AG09319 (cell line): Measurements from ENCODE around the gene CCSER1.
"Not testable (repeated sequence)": the region's sequence is repeated elsewhere in the genome, so short reads cannot be mapped to it uniquely, and the experiment has no call there.

ENCODE experiments used
- DNase-seq: peaks from one replicate; pipeline ENCODE4 v3.0.0-alpha.2; 2010; ENCODE audit warnings: low read depth; ENCODE audit errors: extremely low read depth
- TF ChIP-seq, protein P1 (sequence below): IDR thresholded peaks from 2 replicates; pipeline ENCODE4 v1.5.1; 2011; ENCODE audit warnings: low read depth, mild to moderate bottlenecking, inconsistent platforms, low read length, moderate library complexity

CCSER1 gene

DNA sequence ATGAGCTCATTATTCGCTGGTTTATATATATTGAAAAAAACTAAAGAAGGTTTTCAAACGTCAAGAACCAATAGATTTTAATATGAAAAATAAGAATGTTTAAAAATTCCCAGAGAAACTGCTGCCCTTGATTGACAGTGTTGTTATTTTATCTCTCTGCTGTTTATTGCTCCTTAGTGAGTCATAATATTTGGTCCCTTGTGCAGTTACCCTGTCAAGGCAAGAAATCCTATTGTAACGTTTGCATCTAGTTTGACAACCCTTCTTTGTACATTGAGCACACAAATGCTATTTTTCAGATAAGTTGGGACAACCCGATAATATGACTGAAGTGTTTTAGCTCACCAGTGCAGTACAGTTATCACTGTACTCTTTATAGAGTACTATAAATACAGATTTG lies 349.4 kb downstream of the CCSER1 start:
- no peak for DNase-seq
- TF ChIP-seq, protein P1, sequence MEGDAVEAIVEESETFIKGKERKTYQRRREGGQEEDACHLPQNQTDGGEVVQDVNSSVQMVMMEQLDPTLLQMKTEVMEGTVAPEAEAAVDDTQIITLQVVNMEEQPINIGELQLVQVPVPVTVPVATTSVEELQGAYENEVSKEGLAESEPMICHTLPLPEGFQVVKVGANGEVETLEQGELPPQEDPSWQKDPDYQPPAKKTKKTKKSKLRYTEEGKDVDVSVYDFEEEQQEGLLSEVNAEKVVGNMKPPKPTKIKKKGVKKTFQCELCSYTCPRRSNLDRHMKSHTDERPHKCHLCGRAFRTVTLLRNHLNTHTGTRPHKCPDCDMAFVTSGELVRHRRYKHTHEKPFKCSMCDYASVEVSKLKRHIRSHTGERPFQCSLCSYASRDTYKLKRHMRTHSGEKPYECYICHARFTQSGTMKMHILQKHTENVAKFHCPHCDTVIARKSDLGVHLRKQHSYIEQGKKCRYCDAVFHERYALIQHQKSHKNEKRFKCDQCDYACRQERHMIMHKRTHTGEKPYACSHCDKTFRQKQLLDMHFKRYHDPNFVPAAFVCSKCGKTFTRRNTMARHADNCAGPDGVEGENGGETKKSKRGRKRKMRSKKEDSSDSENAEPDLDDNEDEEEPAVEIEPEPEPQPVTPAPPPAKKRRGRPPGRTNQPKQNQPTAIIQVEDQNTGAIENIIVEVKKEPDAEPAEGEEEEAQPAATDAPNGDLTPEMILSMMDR = no peak

DNA sequence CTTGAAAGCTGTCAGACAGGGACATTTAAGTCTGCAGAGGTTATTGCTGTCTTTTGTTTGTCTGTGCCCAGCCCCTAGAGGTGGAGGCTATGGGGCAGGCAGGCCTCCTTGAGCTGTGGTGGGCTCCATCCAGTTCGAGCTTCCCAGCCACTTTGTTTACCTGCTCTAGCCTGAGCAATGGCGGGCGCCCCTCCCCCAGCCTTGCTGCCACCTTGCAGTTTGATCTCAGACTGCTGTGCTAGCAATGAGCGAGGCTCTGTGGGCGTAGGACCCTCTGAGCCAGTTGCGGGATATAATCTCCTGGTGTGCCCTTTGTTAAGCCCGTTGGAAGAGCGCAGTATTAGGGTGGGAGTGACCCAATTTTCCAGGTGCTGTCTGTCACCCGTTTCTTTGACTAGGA lies 357.7 kb downstream of the CCSER1 start:
- not testable (repeated sequence) for DNase-seq

DNA sequence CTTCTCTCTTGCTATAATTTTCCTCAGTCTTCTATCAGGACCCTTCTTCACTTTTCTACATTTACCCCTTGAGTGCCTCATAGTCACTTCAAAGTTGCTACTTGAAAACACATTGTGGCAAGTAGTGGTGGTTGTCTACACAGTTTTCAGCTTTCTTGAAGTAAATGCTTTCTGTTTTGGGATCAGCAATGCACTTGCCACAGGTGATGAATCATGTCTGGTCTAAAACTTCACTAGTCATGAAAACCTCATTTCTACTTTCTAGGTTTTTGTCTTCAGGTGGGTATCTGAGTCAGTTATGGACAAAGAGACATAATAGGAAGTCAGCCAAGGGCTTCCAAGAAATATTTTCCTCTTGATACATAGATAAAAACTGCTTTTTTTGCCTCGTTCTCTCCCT lies 359.2 kb downstream of the CCSER1 start:
- TF ChIP-seq, protein P1 = no peak
- DNase-seq = no peak

DNA sequence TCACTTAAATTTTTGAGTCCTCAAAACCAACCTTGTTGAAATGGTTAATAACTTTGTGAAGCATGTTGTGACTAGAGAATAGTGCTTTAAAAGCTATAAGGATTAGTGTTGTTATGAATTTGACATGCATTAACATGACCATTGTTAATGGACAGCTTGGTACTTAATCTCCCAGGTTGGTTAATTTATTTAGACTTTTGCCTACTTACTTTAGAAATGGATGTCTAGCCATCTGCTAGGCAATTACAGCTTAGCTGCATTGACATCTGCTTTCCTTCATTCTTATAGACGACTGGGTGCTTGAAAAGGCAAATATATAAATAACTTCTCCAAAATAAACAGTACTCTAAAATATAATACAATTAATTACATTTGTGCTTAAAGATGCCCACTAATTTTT lies 368.0 kb downstream of the CCSER1 start:
- TF ChIP-seq, protein P1 = no peak
- DNase-seq = no peak

DNA sequence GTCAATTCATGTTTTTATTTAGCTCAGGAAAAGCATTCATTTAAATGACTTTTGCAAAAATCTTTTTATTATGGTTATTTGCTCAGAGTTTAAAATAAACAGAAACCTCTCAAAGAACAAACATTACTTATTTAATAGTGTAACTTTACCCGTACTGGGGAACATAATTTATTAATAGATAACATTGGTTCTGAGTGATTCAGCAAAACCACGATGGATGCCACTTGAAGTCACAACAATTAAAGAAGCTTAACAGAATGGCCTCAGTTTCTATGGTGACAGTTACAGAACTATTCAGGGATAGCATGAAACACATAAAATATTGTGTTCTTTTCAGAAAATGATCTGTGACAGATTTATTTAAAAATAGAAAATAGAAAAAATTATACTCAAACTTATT lies 368.7 kb downstream of the CCSER1 start:
- TF ChIP-seq, protein P1 = no peak
- DNase-seq = no peak

DNA sequence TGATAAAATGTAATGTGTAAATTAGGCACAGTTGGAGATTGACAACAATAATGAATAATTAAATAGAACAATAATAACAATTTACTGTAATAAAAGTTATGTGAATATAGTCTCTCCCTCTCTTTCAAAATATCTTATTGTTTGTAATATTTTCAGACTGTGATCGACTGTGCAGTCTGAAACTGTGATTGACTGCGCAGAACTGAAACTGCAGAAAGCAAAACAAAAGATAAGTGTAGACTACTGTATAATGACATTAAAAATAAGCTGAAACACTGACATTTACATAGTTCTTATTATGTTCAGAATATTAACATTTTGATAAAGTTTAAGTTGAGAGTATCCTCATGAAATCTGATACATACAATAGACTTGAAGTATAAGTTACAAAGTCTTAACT lies 371.0 kb downstream of the CCSER1 start:
- DNase-seq = no peak
- TF ChIP-seq, protein P1 = no peak

DNA sequence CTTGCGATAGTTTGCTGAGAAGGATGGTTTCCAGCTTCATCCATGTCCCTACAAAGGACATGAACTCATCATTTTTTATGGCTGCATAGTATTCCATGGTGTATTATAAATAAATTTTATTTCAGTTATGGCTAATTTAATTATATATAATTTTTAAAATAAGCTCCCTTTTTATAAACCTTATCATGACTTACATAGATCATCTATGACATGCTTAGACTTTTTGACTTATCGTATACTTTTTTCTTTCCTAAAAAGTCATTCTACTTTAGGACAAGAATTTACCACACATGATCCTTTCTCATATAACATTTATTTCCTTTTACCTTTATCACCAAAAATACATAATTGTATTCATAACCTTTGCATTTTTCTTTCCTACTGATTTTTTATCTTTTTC lies 376.5 kb downstream of the CCSER1 start:
- no peak for DNase-seq

DNA sequence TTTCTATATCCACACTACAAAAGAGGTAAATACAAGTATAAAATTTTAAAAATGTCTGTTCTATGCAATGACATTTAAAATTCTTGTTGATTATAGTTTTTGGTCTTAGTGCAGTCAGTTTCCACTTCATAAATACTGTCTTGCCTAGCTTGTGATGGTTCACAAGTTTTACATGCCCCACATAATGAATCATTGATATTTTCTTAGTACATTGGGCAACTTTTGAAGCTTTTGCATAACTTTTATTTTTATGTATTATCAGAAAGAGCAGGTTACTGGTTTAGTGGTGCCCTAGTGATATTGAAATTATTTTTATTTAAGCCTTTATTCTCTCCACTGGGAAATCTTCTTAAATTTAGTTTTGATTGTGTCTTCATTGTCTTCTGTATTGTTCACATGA lies 388.0 kb downstream of the CCSER1 start:
- TF ChIP-seq, protein P1 = no peak
- DNase-seq = no peak

More for the DNA sequence above, 376.5 kb downstream of the CCSER1 start:
- TF ChIP-seq, protein P1 = no peak
